Hematopoietic multipotent progenitor cell treated with erythropoietin and hydrocortisone succinate and interleukin-3 and kit ligand, for 17 days (in vitro differentiated cells): ENCODE measurements around the gene CUX1.
A peak's percentile ranks its signal among the peaks of the same experiment; 100 is the strongest.

ENCODE experiments used
- DNase-seq: peaks from one replicate; pipeline ENCODE4 v3.0.0-alpha.2; 2015; ENCODE audit warnings: low spot score

The CUX1 gene

DNA sequence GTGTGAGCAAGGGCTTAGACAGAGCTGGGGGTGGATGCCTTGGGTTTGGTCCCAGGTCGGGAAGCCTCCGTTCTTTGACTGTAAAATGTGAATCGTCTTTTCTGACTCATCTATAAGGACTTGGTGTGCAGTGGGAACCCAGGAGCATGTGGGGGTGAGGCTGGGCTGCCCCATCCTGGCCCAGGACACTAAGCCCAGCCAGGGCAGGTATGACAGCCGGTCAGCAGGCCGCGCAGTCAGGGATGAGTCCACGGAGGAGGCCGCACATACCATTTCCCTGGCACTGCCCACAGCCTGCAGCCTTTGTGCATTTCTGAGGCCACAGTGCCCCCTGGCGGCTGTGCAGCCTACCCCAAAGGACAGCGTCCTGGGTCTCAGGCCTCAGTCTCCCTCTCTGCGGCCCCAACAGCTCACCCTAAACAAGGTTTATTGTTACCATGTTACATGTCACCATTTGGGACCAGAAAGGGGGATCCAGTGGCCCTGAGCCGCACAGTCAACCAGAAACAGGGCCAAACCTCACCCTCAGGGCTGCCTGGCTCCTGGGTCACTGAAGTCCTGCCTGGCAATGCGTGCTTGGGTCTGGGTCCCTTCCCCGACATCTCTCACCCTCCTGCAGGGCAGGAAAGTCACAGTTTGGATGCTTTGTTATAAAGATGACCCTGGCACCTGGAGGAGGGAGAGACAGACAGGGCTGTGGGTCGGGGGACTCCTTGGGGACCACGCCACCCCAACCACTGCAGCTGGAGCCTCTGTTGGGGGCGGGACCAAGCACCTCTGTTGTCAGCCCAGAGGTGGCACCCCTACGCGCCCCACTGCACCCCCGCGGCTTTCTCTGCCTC lies 454.9 kb downstream of the CUX1 start:
- peak; percentile 67 for DNase-seq

DNA sequence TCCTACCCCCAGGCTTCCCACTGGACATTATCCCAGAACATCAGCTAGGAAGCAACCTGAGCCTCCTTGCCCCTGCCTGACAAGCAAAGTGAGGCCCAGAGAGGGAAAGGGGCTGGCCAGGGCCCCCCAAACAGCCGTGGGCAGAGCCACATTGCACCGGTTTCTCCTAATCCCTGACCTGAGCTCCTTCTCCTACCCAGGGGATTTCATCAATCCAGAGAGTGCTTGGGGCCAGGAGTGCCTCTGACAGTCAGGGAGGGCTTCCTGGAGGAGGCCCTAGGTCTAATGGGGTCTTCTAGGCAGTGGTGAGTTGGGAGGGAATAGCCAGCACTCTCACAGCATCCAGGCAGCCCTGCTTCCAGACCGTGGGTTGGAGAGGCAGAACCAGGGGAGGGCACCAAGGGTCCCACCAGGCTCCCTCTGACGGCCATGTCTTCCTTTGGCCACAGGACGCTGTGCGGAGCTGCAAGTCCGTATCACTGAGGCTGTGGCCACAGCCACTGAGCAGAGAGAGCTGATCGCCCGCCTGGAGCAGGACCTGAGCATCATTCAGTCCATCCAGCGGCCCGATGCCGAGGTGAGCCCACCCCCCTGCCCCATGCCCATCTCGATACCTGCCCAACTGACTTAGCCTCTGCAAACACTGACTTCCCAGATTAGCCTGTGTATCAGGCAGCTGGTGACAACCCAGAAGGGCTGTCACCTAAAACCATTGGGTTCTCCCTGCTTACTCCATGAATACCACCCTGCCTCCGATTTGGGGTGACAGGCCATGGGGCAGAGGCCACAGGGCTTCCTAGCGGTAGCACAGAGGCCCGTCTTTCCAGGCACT lies 455.7 kb downstream of the CUX1 start:
- DNase-seq = no peak

DNA sequence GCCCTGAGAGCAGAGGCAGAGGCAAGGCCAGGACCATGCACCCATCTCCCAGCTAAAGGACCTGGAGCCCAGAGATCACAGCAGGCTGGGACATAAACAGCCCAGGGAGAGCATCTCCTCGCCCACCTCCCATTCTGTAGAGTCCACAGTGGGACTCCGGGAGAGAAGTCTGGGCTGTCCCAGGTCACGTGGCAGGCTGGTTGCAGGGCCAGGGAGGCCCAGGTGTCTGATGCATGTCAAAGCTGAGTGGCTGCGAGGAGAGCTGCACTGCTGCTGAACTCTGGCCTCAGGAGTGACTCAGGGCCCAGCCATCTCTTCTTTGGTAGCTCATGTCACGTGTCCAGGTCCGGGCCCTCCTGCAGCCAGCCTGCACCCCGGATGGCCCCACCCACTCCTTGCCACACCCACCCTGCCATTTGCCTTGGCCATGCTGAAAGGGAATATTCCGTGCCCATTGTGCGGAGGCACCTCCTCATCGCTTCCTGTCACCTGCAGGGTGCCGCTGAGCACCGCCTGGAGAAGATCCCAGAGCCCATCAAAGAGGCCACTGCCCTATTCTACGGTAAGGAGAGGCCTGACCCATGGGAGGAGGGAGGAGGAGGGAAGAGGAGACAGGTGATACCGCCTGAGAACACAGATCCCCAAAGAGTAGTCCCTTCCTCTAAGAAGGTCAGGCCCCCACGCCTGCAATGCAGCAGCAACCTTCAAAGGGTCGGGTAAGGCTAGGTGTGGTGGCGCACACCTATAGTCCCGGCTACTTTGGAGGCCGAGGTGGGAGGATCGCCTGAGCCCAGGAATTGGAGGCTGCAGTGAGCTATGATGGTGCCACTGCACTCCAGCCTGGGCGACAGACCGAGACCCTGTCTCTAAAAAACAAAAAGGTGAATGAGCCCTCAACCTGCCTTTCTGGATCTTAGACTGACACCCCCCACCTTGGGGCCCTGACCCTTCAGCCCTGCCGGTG lies 456.6 kb downstream of the CUX1 start:
- no peak for DNase-seq

DNA sequence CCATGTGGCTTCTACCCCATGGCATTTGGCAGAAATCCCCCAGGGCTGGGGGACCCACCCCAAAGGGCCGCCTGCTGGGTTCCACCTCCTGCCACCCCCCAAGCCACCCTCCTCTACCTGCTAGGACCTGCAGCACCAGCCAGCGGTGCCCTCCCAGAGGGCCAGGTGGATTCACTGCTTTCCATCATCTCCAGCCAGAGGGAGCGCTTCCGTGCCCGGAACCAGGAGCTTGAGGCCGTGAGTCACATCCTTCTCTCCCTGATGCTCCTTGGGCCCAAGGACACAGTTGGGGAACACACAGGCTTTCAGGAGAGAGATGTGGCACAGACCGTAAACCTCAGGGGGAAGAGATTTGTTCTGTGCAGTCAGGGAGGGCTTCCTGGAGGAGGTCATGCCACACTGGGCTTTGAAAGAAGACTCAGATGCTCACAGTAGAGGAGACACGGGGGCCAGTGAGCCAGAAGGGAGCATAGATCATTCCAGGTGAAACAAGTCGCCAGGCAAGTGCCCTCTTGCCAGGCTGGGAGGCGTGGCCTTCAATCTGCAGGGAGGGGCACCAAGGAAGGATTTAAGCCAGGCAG lies 457.8 kb downstream of the CUX1 start:
- no peak for DNase-seq

DNA sequence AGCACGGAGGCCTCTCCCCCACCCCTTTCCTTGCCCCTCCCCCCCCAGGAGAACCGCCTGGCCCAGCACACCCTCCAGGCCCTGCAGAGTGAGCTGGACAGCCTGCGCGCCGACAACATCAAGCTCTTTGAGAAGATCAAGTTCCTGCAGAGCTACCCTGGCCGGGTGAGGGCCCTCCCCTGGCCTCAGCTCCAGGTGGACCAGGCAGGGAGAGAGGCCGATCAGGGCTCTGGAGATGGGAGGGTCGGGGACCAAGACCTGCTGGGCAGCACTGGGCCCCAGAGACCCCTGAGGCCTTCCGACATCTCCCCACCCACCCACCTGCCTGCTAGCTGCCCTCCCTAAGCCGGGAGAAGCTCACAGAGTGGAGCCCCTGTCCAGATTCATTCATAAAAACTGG lies 460.5 kb downstream of the CUX1 start:
- no peak for DNase-seq

DNA sequence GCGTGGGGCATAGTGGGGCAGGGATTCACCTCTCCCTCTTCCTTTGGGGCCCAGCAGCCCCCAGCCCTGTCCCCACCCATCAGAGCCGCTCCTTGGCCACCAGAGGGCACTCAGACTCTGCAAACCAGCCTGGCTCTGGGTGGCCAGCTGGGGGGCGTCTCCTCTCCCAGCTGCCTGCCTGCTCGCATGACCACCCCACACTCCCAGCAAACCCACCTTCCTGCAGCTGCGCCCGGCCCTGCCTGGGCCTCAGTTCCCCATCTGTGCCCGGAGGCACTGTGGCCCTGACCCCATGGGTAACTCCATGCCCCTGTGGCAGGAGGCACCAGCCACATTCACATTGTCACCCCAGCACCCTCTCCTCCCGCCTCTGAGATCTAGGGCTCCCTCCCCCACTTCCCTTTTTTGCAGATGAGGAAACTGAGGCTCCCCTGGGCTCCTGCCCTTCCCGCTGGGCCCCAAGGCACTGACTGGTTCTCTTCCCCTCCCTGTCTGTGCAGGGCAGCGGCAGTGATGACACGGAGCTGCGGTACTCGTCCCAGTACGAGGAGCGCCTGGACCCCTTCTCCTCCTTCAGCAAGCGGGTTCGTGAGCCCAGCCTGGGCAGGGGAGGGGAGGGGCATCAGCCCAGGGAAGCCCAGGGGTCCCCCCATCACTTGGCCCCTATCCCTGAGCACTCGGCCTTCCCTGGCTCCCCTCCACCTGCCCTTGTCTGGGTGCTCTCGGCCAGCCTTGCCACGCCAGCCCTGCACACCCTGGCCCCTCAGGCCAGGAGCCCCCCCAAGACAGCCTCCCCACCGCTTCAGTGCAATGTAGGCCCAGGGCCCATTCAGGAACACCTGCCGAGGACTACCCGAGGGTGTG lies 462.3 kb downstream of the CUX1 start:
- DNase-seq = peak; percentile 14

DNA sequence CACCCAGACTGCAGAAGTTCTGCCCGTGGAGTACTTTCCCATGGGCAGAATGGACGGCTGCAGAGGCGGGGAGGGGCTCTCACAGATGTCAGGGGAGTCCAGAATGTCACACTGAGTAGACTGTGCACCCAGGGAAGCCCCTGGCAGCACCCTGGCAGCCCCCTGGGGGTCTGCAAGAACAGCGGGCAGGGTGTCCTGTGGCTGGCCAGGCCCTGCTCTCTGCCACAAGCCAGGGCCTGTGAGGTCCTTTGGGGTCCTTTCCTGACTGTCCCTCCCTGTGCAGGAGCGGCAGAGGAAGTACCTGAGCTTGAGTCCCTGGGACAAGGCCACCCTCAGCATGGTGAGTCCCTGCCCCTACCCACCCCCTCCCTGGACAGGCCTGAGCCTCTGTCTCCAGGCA lies 463.1 kb downstream of the CUX1 start:
- no peak for DNase-seq

DNA sequence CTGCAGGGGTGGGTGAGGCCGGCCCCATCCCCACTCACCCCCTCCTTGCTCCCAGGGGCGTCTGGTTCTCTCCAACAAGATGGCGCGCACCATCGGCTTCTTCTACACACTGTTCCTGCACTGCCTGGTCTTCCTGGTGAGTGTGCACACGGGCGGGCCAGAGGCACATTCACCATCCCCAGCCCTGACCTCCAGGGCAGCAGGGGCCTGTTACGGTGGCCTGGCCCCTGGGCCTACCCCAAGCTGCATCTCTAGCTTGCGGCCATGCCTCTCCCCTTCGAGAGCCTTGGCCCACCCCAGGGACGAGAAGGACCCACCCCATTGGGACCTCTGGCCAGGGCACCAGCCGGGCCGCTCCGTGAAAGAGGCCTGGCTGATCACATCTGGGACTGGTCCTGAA lies 464.4 kb downstream of the CUX1 start:
- no peak for DNase-seq

DNA sequence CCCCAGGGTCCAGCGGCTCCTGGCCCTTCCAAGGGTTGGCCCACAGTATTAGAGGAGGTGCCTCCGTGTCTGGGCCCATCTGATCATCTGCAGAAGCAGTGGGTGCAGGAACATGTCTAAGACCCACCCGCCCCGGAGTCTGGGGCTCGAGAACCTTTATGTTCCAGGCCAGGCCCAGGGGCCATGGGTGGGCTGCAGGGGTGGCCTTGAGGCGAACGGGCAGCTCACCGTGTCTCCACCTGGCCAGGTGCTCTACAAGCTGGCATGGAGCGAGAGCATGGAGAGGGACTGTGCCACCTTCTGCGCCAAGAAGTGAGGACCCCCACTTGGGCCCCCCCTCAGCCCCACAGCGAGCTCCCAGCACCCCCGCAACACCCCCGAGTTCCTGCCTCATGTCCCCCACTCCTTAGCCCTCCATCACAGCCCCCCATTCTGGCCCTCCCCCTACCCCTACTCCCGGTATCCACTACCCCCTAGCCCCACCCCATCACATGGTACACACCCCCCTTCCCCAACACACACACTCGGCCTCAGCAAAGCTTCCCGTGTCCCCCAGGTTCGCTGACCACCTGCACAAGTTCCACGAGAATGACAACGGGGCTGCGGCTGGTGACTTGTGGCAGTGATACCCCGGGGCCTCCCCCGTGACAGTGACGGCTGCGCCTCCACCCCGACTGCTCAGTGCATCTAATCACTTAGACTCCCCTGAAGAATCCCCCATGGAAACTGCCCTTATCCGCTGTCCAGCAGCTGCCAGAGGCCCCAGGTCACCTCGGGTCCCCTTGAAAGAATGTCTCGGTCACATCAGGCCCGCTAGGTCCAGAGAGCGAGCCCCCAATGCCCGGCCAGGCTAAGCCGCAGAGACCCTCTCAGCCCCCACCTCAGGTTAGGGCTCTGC lies 465.3 kb downstream of the CUX1 start:
- DNase-seq = no peak

DNA sequence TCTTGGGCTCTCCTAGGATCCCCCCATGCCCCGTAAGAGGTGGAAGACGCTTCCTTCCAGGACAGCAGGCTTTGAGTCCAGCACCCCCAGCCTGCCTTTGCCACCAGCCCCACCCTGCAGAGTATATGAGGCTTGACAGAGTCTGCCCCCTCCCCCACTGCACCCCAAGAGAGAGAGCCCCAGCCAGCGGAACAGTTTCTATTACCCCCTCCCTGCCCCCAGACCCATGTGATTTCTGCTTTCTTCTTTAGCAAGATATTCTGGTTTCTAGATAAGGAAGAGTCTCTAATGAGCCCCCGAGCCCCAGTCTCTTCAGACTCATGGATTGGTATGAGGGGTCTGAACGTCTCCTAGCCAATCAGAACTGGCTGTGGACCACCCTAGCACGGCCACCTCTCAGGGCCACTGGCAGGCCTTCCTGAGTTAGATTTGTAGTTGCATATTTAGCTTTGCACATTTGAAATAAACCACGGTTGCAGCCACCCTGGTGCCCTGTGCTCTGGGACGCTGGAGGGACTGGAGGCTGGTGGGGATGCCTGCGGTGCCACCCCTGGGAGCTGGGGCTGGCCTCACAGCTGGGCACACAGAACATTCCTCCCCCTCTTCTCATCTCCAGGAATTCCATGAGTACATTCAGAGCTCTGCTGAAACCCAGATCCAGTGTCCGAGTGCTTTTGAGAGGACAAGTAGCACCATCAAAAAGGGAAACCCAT lies 466.2 kb downstream of the CUX1 start:
- DNase-seq = no peak

DNA sequence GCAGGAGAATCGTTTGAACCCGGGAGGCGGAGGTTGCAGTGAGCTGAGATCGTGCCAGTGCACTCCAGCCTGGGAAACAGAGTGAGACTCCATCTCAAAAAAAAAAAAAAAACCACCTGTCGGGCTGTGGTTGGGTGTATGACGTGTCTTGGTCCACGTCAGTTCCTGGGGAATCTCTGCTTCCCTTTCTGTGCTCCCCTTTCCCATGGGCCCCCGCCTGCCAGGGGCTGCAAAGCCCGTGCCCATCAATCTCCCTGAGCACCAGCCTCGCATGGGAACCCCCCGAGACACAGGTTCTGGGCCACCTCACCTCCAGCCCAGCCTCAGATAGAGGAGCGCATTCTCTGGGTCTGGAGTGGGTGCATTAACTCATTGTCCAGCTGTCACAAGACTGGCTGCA lies 467.0 kb downstream of the CUX1 start:
- no peak for DNase-seq

DNA sequence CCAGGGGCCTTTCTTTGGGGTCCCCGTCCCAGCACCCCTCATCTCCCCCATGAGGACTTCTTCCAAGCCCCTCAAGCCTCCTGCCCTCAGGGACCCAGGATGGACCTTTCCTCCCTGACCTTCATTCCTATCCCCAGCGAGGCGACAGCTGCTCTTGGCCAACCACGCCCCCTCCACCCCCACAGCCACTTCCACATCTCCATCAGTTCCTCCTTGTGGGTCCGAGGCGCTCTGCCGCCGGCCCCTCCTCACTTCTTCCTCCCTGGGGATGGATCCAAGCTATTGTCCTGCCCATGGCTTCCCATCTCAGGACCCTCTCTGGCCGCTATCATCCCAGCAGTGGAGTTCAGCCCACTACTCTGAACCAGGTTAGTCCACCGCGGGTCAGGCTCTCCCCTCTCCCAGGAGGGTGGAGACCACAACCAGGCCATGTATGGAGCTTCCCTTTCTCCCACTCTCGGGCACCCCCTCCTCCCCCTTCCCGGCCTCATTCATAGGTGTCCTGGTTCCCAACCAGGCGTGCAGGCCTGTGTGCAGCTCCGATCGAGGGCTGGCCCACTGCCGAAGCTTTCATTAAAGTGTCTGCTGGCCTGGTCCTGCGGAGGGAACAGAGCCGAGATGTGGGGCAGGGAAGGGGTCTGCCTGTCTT lies 467.6 kb downstream of the CUX1 start:
- no peak for DNase-seq

DNA sequence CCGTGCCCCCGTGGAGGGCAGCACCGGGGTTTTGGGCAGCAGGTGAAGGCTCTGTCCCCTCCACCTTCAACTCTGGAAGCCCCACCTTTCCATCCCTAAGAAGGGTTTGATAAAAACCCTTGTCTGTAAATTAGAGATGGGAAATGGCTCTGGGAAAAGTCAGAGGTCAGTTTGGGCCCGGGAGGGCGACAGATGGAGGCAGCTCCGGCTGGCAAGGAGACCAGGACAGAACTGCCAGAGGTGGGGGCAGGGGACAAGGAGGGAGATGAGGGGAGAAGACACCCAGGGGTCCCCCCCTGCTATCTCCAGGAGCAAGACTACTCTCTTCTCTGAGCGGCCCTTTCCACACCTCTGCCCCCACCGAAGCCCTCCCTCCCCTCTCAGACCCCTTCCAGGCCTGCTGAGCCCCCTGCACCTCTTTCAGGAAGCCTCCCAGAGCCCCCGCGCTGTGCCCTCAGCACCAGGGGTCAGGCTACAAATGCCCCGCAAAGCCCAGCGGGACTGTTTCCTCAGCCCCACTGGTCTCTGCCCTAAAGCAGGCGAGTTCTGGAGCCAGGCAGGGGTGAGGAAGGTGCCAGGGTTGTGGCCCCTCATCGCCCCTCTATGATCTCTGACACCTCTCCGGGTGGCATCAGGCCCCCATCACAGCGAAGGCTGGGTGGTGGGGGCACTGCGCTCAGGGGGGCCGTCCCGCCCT lies 468.3 kb downstream of the CUX1 start:
- no peak for DNase-seq

DNA sequence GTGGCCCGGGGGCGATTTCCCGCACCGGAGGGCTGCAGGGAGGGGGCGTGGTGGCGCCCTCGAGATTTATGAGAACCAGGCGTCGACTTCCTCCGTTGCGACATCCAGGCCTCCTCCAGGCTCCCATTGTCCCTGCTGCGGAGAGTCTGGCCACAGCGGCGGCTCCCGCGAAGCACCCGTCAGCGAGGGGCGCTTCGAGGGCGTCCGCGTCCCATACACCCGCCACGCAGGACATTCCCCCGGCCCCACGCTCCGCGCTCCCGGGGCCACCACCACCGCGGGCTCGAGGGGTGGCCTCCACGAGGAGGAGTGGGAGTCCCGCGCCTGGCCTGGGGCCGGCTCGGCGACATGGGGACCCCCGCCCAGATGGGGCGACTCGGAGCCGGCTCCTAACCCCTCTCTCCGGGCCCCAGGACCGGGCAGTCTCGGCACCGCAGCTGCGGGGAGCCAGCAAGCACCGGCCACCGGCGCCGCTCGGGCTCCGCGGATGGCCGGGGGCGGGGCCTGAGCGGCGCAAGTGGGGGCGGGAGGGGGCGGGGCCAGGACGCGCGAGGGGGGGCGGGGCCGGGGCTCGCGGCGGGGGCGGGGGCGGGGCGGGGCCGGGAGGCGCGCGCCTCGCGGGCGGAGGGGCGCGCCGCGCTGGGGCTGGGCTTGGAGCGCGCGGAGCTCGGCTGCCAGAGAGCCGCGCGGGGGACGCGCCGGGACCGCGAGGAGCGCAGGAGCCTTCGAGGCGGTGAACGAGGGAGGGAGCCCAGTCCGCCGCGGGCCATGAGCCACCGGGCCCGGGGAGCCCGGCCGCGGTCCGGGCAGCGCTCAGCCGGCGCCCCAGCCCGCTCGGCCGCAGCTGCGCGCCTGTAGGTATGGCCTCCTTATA lies 469.0 kb downstream of the CUX1 start, which contains the start of gene SH2B2:
Gene SH2B2, plus strand, starts transcription at position 632 of the 874 bp plus-strand sequence. CDS start 13,683 bp downstream, outside the sequence.
- no peak for DNase-seq

DNA sequence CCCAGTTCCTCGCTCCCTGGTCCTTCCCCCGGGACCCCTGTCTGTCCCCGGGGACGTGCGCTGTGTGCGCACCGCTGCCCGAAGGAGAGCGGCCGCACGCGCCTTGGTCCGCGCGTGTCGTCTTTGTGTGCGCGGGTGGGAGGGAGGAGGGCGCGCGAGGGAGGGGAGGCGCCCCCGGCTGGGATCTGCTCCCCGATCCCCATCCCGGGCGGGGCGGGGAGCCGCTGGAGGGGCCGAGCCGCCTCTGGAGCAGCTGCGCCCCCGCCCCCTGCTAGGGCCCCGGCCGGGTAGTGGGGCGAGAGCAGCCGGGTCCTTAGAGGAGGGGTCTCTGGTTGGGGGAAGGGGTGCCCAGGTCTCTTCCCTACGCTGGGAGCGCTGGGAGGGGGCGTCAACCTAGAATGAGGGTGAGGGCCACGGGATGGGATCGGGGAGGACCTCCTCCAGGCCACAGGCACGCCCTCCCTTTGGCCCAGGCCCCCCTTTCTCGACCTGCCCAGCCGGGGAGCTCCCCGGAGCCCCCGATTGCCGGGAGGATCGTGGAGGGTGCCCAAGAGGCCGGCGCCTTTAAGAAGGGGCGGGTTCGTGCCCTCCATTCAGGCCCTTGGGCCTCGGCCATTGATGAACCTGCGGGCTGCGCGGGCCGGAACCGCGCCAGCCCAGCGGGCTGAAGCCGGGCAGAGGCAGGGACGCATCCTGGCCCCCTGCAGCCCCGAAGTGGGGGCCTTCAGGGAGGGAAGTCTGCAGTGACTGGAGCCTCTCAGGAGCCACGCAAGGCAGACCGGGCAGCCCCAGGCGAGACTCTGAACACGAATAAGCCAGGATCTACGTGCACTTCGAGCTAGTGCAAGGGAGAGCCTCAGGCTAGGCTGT lies 469.9 kb downstream of the CUX1 start:
- no peak for DNase-seq

DNA sequence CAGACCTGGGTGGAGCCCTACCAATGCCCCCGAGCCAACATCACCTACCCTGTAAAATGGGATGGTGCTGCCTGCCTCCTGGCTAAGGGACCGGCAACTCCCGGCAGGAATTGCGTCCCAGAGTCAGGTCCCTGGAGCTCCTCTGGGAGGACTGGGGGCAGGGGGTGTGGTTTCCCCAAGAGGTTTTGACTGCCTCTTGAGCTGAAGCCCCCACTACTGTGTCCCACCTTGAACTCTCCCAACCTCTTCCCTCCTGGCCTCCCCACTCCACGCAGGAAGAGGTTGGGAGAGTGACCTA lies 470.5 kb downstream of the CUX1 start:
- DNase-seq = no peak
